NOMO-1 treated with DMSO at 0.1 percent for 48 hours (cell line): ENCODE measurements around the gene KCTD7.
"Not testable (repeated sequence)": the region's sequence is repeated elsewhere in the genome, so short reads cannot be mapped to it uniquely, and the experiment has no call there.

ENCODE experiments used
- DNase-seq: peaks from one replicate; lab custom pipeline; 2025; ENCODE audit not compliant: unreplicated experiment; lab: John Stamatoyannopoulos, UW

KCTD7 gene

DNA sequence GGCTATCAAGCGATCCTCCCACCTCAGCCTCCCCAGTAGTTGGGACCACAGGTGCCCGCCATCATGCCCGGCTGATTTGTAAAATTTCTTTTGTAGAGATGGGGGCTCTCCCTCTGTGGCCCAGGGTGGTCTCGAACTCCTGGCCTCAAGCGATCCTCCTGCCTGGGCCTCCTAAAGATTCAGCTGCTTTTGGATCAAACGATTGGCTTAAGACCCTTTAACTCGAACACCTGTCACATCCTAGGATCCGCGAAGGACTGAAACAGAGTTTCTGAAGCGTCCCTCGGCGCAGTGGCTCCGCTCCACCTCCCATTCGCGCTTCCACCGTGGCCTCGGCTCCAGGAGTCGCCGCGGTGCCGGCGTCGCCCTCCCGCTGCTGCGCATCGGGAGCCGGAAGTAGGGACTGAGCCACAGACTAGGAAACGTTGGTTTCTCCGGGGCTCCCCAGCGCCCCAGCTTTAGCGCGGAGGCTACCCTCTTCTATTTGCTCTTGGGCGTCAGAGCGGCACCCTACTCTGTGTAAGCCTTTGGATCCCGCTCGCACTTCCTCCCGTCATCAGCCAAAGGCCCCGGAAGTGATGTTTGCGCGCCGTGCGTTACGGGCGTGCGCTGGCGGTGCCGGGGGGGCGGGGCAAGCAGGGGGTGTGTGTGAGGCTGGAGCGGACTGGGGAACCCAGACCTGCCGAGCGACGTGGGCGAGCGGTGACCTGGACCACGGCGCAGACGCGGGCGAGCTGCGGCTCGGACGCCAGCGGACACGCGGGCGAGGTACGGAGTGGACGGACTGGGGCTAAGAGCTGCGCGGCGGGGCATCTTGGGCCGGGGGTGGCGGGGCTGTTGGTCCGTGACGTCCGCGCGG is 53.0 kb downstream of the KCTD7 start:
- peak; percentile 89 for DNase-seq

- no peak for DNase-seq
Measured at GRCh38 chr7:66682350-66683093, 53.8 kb downstream of the KCTD7 start.

DNA sequence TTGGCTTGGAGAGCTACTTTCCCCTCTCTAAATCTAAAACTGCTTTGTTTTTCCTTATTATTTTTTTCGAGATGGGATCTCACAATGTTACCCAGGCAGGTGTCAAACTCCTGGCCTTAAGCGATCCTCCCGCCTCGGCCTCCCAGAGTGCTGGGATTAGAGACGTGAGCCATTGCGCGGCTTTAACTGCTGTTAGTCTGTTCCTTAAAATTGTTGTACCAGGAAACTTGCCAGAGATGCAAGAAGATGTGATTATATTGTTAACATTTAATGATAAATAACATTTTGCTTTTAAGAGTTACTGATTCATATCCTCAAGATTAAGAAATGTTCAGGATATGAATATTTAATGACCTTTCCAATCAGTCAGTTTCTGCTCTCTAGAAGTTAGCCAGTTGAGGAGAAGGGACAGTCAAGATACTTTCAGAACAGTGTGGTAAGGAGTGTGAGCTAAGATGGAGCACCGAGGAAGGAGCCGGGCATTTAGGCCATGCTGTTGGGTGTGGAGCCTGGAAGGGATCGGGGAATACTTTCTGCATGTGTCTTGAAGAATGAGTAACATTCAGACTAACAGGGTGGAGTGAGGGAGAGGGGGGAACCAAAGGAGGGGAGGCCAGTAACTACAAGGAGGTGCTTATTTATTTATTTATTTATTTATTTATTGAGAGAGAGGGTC is 54.6 kb downstream of the KCTD7 start:
- DNase-seq: not testable (repeated sequence)

DNA sequence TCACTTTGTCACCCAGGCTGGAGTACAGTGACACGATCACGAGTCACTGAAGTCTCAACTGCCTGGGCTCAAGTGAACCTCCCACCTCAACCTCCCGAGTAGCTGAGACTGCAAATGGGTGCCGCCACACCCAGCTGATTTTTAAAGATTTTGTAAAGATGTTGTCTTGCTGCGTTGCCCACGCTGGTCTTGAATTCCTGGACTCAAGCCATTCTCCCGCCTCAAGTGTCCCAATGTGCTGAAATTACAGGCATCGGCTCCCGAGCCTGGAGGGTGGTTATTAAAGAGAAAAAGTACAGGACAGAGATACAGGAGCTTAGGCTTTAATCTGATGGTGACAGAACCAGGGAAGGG is 55.1 kb downstream of the KCTD7 start:
- DNase-seq: no peak

- not testable (repeated sequence) for DNase-seq
Measured at GRCh38 chr7:66685663-66686062, 57.0 kb downstream of the KCTD7 start.

DNA sequence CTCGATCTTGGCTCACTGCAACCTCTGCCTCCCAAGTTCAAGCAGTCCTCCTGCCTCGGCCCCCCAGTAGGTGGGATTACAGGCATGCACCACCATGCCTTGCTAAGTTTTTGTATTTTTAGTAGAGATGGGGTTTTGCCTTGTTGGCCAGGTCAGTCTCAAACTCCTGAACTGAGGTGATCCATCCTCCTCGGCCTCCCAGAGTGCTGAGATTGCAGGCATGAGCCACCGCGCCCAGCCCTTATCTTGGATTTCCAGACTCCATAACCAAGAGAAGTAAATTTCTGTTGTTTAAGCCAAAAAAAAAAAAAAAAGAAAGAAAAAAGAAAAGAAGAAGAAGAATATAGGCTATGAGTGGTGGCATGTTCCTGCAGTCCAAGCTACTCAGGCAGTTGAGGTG is 58.5 kb downstream of the KCTD7 start:
- no peak for DNase-seq

DNA sequence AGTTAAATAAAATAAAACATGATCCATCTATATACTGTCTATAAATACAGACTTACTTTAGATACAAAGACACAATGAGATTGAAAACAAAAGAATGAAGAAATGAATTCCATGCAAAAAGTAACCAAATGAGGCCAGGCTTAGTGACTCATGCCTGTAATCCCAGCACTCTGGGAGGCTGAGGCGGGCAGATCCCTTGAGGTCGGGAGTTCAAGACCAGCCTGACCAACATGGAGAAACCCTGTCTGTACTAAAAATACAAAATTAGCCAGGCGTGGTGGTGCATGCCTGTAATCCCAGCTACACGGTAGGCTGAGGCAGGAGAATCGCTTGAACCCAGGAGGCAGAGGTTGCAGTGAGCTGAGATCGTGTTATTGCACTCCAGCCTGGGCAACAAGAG is 59.0 kb downstream of the KCTD7 start:
- DNase-seq: not testable (repeated sequence)

- no peak for DNase-seq
Measured at GRCh38 chr7:66689081-66689480, 60.4 kb downstream of the KCTD7 start.

- no peak for DNase-seq
Measured at GRCh38 chr7:66693331-66693730, 64.7 kb downstream of the KCTD7 start.
